Osteocyte (in vitro differentiated cells): ENCODE data around the gene ACCS. TPM values are rescaled to one million over a fixed set of nuclear protein-coding genes. Genes with fewer than 3 reads are reported as not detected.
A peak's percentile ranks its signal among the peaks of the same experiment; 100 is the strongest.

Experiments used
- DNase-seq: peaks from one replicate; pipeline ENCODE4 v3.0.0; 2021; ENCODE audit warnings: mixed read lengths; ENCODE audit not compliant: unreplicated experiment; ENCODE audit errors: extremely low spot score
- H3K27ac Mint-ChIP-seq: one replicate; pipeline ENCODE4 v1.8.0; 2021; ENCODE audit warnings: mild to moderate bottlenecking, mixed read lengths; ENCODE audit not compliant: unreplicated experiment
- H3K27me3 Mint-ChIP-seq: one replicate; pipeline ENCODE4 v1.8.0; 2021; ENCODE audit warnings: mixed read lengths; ENCODE audit not compliant: unreplicated experiment
- H3K36me3 Mint-ChIP-seq: one replicate; pipeline ENCODE4 v1.8.0; 2021; ENCODE audit warnings: mixed read lengths; ENCODE audit not compliant: unreplicated experiment
- H3K4me1 Mint-ChIP-seq: one replicate; pipeline ENCODE4 v1.8.0; 2021; ENCODE audit warnings: mixed read lengths; ENCODE audit not compliant: unreplicated experiment
- H3K4me3 Mint-ChIP-seq: one replicate; pipeline ENCODE4 v1.8.0; 2021; ENCODE audit warnings: mild to moderate bottlenecking, moderate library complexity, mixed read lengths; ENCODE audit not compliant: unreplicated experiment
- H3K9me3 Mint-ChIP-seq: one replicate; pipeline ENCODE4 v1.8.0; 2021; ENCODE audit warnings: mixed read lengths; ENCODE audit not compliant: unreplicated experiment
- total RNA-seq: library from RNA; stranded (reverse); gene quantifications from 2 replicates; pipeline ENCODE4 v1.2.1, GENCODE V29; 2021
- TF ChIP-seq, protein P1 (sequence below): fragments of 200-600 bp; sonication (generic); IDR thresholded peaks from 2 replicates; pipeline ENCODE4 v1.5.0; 2021; ENCODE audit warnings: antibody characterized with exemption, mild to moderate bottlenecking, moderate library complexity

The ACCS gene
- total RNA-seq, 1 donor from 2014 or later = 4.3 TPM

DNA sequence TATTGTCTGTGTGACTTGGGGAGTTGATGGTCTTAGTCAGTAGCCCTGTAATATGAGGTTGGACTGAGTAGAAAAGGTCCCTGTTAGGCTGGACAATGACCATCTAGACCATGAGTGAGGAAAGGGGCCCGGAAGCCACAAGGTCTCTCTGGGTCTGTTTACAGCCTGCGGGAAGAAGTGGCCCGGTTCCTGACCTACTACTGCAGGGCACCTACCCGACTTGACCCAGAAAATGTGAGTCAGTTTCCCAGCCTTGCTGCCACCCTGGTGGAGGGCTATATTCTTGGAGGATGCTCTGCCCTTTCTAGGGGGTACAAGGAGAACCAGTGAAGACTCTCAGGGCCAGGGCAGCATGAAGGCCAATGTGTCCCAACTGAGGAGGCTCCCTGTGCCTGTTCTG lies 14.9 kb upstream of the ACCS start:
- Mint-ChIP-seq H3K27me3 (peaks cover 25% of the 10 kb centered on the region), H3K36me3 (no peaks in the 10 kb centered on the region), H3K9me3 (no peaks in the 10 kb centered on the region), H3K27ac (no peak overlapping the region), H3K4me3 (no peak overlapping the region), H3K4me1 (no peaks in the 10 kb centered on the region)
- no peak for DNase-seq
- TF ChIP-seq, protein P1, sequence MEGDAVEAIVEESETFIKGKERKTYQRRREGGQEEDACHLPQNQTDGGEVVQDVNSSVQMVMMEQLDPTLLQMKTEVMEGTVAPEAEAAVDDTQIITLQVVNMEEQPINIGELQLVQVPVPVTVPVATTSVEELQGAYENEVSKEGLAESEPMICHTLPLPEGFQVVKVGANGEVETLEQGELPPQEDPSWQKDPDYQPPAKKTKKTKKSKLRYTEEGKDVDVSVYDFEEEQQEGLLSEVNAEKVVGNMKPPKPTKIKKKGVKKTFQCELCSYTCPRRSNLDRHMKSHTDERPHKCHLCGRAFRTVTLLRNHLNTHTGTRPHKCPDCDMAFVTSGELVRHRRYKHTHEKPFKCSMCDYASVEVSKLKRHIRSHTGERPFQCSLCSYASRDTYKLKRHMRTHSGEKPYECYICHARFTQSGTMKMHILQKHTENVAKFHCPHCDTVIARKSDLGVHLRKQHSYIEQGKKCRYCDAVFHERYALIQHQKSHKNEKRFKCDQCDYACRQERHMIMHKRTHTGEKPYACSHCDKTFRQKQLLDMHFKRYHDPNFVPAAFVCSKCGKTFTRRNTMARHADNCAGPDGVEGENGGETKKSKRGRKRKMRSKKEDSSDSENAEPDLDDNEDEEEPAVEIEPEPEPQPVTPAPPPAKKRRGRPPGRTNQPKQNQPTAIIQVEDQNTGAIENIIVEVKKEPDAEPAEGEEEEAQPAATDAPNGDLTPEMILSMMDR = no peak

DNA sequence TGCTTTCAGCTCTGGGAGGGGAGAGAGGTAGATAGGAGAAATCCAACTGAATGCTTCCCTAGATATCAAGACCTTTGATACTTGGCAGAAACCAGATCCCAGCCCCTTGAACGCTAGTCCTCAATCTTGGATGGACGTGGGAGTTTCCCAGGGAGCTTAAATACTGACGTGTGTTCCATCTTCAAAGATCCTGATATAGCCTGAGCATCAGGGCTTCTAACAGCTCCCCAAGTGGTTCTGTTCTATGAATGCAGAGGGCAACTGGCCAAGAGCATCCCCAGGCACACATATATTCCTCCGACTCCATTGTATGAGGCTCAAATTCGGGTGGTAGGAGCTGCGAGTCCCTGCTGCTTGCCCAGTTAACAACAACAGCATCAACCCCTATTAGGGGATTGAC lies 8.7 kb upstream of the ACCS start:
- DNase-seq = no peak
- Mint-ChIP-seq H3K27ac (no peak overlapping the region), H3K4me1 (no peaks in the 10 kb centered on the region), H3K9me3 (no peaks in the 10 kb centered on the region), H3K4me3 (no peak overlapping the region), H3K27me3 (peaks cover 34% of the 10 kb centered on the region), H3K36me3 (no peaks in the 10 kb centered on the region)
- TF ChIP-seq, protein P1 = no peak

DNA sequence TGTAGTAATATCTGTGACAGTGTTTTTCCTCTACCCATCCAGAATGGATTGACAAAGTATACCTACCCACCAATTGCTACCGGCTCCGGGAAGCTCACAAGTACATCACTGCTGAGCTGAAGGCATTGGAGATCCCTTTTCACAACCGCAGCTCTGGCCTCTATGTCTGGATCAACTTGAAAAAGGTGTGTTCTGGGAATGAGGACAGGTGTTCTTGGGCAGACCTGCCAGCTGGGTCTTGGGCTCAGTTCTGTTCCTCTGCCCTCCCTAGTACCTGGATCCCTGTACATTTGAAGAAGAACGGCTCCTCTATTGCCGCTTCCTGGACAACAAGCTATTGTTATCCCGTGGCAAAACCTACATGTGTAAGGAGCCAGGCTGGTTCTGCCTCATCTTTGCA lies 7.8 kb upstream of the ACCS start:
- H3K4me1 Mint-ChIP-seq = no peaks in the 10 kb centered on the region
- H3K4me3 Mint-ChIP-seq = no peak overlapping the region
- peaks cover 44% of the 10 kb centered on the region for H3K27me3 Mint-ChIP-seq
- no peak for DNase-seq
- H3K9me3 Mint-ChIP-seq = no peaks in the 10 kb centered on the region
- TF ChIP-seq, protein P1 = no peak
- no peak overlapping the region for H3K27ac Mint-ChIP-seq
- no peaks in the 10 kb centered on the region for H3K36me3 Mint-ChIP-seq

DNA sequence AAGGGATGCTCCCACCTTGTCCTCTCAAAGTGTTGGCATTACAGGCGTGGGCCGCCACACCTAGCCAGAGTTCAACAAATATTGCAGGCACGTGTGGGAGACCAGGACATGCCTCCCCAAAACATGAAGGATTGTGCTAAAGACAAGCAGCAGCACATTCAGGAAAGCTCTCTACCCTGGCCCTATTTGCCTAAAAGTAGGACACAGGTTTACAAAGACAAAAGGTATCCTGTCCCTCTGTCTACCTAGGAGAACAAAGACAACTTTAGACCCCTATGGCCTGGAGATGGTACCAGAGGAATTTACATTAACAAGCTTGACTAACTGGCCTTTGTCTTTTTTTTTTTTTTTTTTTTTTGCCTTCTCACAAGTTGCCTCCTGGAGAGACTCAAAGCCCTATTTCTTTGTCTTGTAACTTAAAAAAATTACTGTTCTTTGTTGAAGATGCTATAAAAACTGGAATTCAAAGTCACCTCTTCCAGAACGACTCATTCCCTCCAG lies 859 bp upstream of the ACCS start:
- H3K27ac Mint-ChIP-seq = peak overlapping the region; percentile 73
- H3K27me3 Mint-ChIP-seq = peaks cover 57% of the 10 kb centered on the region
- H3K4me3 Mint-ChIP-seq = no peak overlapping the region
- H3K9me3 Mint-ChIP-seq = no peaks in the 10 kb centered on the region
- TF ChIP-seq, protein P1 = no peak
- H3K36me3 Mint-ChIP-seq = no peaks in the 10 kb centered on the region
- no peak for DNase-seq
- peaks cover 15% of the 10 kb centered on the region for H3K4me1 Mint-ChIP-seq

DNA sequence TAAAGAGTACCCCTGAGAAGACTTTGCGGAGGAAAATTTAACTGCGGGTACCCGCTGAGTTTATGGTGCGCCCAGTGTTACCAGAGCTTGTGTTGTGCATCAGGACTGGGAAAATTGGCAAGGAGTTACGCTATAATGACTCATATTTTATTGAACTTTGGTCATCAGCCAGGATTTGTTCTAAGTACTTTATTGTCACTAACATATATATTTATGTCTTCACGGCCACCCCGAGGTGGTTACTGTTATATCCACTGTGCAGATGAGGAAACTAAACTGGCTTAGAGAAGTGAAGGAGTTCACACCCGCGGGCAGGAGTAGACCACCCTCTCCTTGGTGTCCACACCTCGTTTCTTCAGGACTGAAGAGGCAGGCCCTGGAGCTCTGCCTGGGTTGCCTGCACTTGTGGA lies 667 bp downstream of the ACCS start:
- Mint-ChIP-seq H3K4me1 (peaks cover 15% of the 10 kb centered on the region), H3K9me3 (no peaks in the 10 kb centered on the region), H3K27me3 (peaks cover 49% of the 10 kb centered on the region), H3K36me3 (no peaks in the 10 kb centered on the region), H3K27ac (peak overlapping the region; percentile 73), H3K4me3 (peak overlapping the region; percentile 69)
- TF ChIP-seq, protein P1 = no peak
- DNase-seq = no peak
